Liver (tissue), 9 donors: Measurements from ENCODE around the gene CELSR1. TPM values are rescaled to one million over a fixed set of nuclear protein-coding genes. Genes with fewer than 3 reads are reported as not detected.

Source experiments
- DNase-seq: peaks from one replicate; pipeline ENCODE4 v3.0.0-alpha.2; 2017; ENCODE audit warnings: low spot score
- H3K27ac ChIP-seq, 2 donors: one replicate each; pipeline ENCODE4 v1.7.0; 2013; ENCODE audit warnings: inconsistent platforms in 2 of 2, low read length in 2 of 2, control low read depth in 1 of 2, low read depth in 1 of 2, mild to moderate bottlenecking in 1 of 2
- H3K27me3 ChIP-seq, 4 donors: one replicate each; pipeline versions ENCODE4 v1.6.1 to v1.7.0; 2013; ENCODE audit warnings: low read length in 3 of 4, inconsistent platforms in 1 of 4, mild to moderate bottlenecking in 1 of 4, moderate library complexity in 1 of 4; ENCODE audit not compliant: control insufficient read depth in 4 of 4, insufficient read depth in 4 of 4
- H3K36me3 ChIP-seq, 4 donors: one replicate each; pipeline versions ENCODE4 v1.6.1 to v1.7.0; 2013; ENCODE audit warnings: low read length in 3 of 4, mild to moderate bottlenecking in 3 of 4, low read depth in 1 of 4, moderate library complexity in 1 of 4; ENCODE audit not compliant: control insufficient read depth in 4 of 4, insufficient read depth in 3 of 4
- H3K4me1 ChIP-seq, 4 donors: one replicate each; pipeline versions ENCODE4 v1.6.1 to v1.7.0; 2013; ENCODE audit warnings: low read length in 3 of 4, mild to moderate bottlenecking in 3 of 4, moderate library complexity in 1 of 4; ENCODE audit not compliant: control insufficient read depth in 4 of 4, insufficient read depth in 4 of 4
- H3K4me3 ChIP-seq, 3 donors: one replicate each; pipeline versions ENCODE4 v1.6.1 to v1.7.0; 2013; ENCODE audit warnings: low read length in 3 of 3, control low read depth in 1 of 3, low read depth in 1 of 3, mild to moderate bottlenecking in 1 of 3
- H3K9ac ChIP-seq, 2 donors: one replicate each; pipeline ENCODE4 v1.7.0; 2013; ENCODE audit warnings: low read length in 2 of 2, mild to moderate bottlenecking in 2 of 2, moderate library complexity in 2 of 2, control low read depth in 1 of 2, low read depth in 1 of 2
- H3K9me3 ChIP-seq, 4 donors: one replicate each; pipeline versions ENCODE4 v1.6.1 to v1.7.0; 2013; ENCODE audit warnings: low read length in 3 of 4; ENCODE audit not compliant: control insufficient read depth in 4 of 4
- ATF3 ChIP-seq: IDR thresholded peaks from 2 replicates; pipeline ENCODE4 v1.6.1; 2016; ENCODE audit warnings: antibody characterized with exemption
- EGR1 ChIP-seq, 2 donors: IDR thresholded peaks; 2 replicates each; pipeline ENCODE4 v1.6.1; 2016 to 2018; ENCODE audit warnings: antibody characterized with exemption in 2 of 2, low read depth in 2 of 2
- FOXA1 ChIP-seq: IDR thresholded peaks from 2 replicates; pipeline ENCODE4 v1.6.1; 2016; ENCODE audit warnings: antibody characterized with exemption
- FOXA2 ChIP-seq: IDR thresholded peaks from 2 replicates; pipeline ENCODE4 v1.6.1; 2016; ENCODE audit warnings: antibody characterized with exemption
- GABPA ChIP-seq, 2 donors: IDR thresholded peaks in 1 of 2; conservative IDR thresholded peaks in 1 of 2; 2 replicates each; pipeline ENCODE4 v1.6.1; 2016; ENCODE audit warnings: antibody characterized with exemption in 2 of 2, mild to moderate bottlenecking in 1 of 2, moderate library complexity in 1 of 2
- HNF4A ChIP-seq, 2 donors: conservative IDR thresholded peaks; 2 replicates each; pipeline ENCODE4 v1.6.1; 2016; ENCODE audit warnings: antibody characterized with exemption in 2 of 2, mild to moderate bottlenecking in 2 of 2
- HNF4G ChIP-seq: IDR thresholded peaks from 2 replicates; pipeline ENCODE4 v1.6.1; 2016; ENCODE audit warnings: antibody characterized with exemption
- JUND ChIP-seq, 2 donors: IDR thresholded peaks; 2 replicates each; pipeline ENCODE4 v1.6.1; 2016; ENCODE audit warnings: antibody characterized with exemption in 2 of 2
- MAX ChIP-seq: IDR thresholded peaks from 2 replicates; pipeline ENCODE4 v1.6.1; 2016; ENCODE audit warnings: antibody characterized with exemption
- NR2F2 ChIP-seq: IDR thresholded peaks from 2 replicates; pipeline ENCODE4 v1.6.1; 2016; ENCODE audit warnings: antibody characterized with exemption
- RAD21 ChIP-seq, 2 donors: IDR thresholded peaks; 2 replicates each; pipeline ENCODE4 v1.6.1; 2016; ENCODE audit warnings: antibody characterized with exemption in 2 of 2, mild to moderate bottlenecking in 2 of 2
- RXRA ChIP-seq, 2 donors: IDR thresholded peaks; 2 replicates each; pipeline ENCODE4 v1.6.1; 2017 to 2018; ENCODE audit warnings: antibody characterized with exemption in 2 of 2, mild to moderate bottlenecking in 1 of 2
- SP1 ChIP-seq: IDR thresholded peaks from 2 replicates; pipeline ENCODE4 v1.6.1; 2018; ENCODE audit warnings: antibody characterized with exemption, mild to moderate bottlenecking
- TAF1 ChIP-seq: conservative IDR thresholded peaks from 2 replicates; pipeline ENCODE4 v1.6.1; 2016; ENCODE audit warnings: antibody characterized with exemption, mild to moderate bottlenecking
- YY1 ChIP-seq: IDR thresholded peaks from 2 replicates; pipeline ENCODE4 v1.6.1; 2016; ENCODE audit warnings: antibody characterized with exemption, mild to moderate bottlenecking
- WGBS: extraction: QIAGEN DNeasy Blood & Tissue Kit; methylation state at CpG from one replicate; pipeline ENCODE4 v1.1.7; 2013; 5-methylcytosine and 5-hydroxymethylcytosine counted together
- polyA plus RNA-seq, 2 donors: library from polyadenylated mRNA; stranded (reverse) in 1 of 2; unstranded in 1 of 2; fragments of 200-250 nt in 1 of 2; fragments of >200 nt in 1 of 2; fragmentation: Nextera tagmentation in 1 of 2; extraction: Ambion mirVana in 1 of 2; gene quantifications; one replicate each; pipeline versions ENCODE4 v1.2.1 to v1.2.3, GENCODE V29; 2013 to 2015
- total RNA-seq, 2 donors: library from RNA; depleted of rRNA; stranded (reverse); fragments of >200 nt; gene quantifications; one replicate each; pipeline ENCODE4 v1.2.3, GENCODE V29; 2014
- TF ChIP-seq, protein P1 (sequence below): IDR thresholded peaks from 2 replicates; pipeline ENCODE4 v1.6.1; 2016; ENCODE audit warnings: antibody characterized with exemption, mild to moderate bottlenecking
- TF ChIP-seq, protein P2 (sequence below): fragments of 150-350 bp; IDR thresholded peaks from 2 replicates; pipeline ENCODE4 v1.5.1; 2017; ENCODE audit warnings: improper control_type of control experiment, low read depth, low read length; ENCODE audit not compliant: missing input control
- TF ChIP-seq, protein P3 (sequence below): IDR thresholded peaks from 2 replicates; pipeline ENCODE4 v1.6.1; 2016; ENCODE audit warnings: antibody characterized with exemption
- donor health status: healthy.
- donor health status: healthy.
- donor health status: healthy.
- donor health status: healthy.
- donor health status: healthy.

CELSR1 gene
- total and polyA plus RNA-seq, 4 donors: 0.37 to 1.6 (median 1.3) TPM

- Histone ChIP-seq H3K36me3 (no peaks in the 10 kb centered on the region), H3K9me3 (no peaks in the 10 kb centered on the region), H3K9ac (no peak overlapping the region), H3K4me3 (no peak overlapping the region), H3K27ac (no peak overlapping the region), H3K4me1 (no peaks in the 10 kb centered on the region), H3K27me3 (no peaks in the 10 kb centered on the region)
- DNase-seq: no peak
- no peak for TF ChIP-seq RXRA (IDR thresholded peaks at IDR 0.05)
- no peak for TF ChIP-seq RAD21 (IDR thresholded peaks at IDR 0.05)
- TF ChIP-seq, protein P1, sequence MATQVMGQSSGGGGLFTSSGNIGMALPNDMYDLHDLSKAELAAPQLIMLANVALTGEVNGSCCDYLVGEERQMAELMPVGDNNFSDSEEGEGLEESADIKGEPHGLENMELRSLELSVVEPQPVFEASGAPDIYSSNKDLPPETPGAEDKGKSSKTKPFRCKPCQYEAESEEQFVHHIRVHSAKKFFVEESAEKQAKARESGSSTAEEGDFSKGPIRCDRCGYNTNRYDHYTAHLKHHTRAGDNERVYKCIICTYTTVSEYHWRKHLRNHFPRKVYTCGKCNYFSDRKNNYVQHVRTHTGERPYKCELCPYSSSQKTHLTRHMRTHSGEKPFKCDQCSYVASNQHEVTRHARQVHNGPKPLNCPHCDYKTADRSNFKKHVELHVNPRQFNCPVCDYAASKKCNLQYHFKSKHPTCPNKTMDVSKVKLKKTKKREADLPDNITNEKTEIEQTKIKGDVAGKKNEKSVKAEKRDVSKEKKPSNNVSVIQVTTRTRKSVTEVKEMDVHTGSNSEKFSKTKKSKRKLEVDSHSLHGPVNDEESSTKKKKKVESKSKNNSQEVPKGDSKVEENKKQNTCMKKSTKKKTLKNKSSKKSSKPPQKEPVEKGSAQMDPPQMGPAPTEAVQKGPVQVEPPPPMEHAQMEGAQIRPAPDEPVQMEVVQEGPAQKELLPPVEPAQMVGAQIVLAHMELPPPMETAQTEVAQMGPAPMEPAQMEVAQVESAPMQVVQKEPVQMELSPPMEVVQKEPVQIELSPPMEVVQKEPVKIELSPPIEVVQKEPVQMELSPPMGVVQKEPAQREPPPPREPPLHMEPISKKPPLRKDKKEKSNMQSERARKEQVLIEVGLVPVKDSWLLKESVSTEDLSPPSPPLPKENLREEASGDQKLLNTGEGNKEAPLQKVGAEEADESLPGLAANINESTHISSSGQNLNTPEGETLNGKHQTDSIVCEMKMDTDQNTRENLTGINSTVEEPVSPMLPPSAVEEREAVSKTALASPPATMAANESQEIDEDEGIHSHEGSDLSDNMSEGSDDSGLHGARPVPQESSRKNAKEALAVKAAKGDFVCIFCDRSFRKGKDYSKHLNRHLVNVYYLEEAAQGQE: no peak
- TF ChIP-seq MAX: no peak
- no peak for TF ChIP-seq GABPA (IDR thresholded peaks at IDR 0.05 in 1 of 2, conservative IDR thresholded peaks at IDR 0.05 in 1 of 2)
- no peak for TF ChIP-seq EGR1 (IDR thresholded peaks at IDR 0.05; ENCODE audit: low read depth in 2 of 2)
- no peak for TF ChIP-seq FOXA2
- no peak for TF ChIP-seq YY1
- no peak for TF ChIP-seq HNF4A (conservative IDR thresholded peaks at IDR 0.05)
- no peak for TF ChIP-seq NR2F2
- TF ChIP-seq, protein P2, sequence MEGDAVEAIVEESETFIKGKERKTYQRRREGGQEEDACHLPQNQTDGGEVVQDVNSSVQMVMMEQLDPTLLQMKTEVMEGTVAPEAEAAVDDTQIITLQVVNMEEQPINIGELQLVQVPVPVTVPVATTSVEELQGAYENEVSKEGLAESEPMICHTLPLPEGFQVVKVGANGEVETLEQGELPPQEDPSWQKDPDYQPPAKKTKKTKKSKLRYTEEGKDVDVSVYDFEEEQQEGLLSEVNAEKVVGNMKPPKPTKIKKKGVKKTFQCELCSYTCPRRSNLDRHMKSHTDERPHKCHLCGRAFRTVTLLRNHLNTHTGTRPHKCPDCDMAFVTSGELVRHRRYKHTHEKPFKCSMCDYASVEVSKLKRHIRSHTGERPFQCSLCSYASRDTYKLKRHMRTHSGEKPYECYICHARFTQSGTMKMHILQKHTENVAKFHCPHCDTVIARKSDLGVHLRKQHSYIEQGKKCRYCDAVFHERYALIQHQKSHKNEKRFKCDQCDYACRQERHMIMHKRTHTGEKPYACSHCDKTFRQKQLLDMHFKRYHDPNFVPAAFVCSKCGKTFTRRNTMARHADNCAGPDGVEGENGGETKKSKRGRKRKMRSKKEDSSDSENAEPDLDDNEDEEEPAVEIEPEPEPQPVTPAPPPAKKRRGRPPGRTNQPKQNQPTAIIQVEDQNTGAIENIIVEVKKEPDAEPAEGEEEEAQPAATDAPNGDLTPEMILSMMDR: no peak
- no peak for TF ChIP-seq TAF1
- TF ChIP-seq FOXA1: no peak
- TF ChIP-seq HNF4G: no peak
- TF ChIP-seq SP1: no peak
- TF ChIP-seq JUND (IDR thresholded peaks at IDR 0.05): no peak
- no peak for TF ChIP-seq ATF3
- TF ChIP-seq, protein P3, sequence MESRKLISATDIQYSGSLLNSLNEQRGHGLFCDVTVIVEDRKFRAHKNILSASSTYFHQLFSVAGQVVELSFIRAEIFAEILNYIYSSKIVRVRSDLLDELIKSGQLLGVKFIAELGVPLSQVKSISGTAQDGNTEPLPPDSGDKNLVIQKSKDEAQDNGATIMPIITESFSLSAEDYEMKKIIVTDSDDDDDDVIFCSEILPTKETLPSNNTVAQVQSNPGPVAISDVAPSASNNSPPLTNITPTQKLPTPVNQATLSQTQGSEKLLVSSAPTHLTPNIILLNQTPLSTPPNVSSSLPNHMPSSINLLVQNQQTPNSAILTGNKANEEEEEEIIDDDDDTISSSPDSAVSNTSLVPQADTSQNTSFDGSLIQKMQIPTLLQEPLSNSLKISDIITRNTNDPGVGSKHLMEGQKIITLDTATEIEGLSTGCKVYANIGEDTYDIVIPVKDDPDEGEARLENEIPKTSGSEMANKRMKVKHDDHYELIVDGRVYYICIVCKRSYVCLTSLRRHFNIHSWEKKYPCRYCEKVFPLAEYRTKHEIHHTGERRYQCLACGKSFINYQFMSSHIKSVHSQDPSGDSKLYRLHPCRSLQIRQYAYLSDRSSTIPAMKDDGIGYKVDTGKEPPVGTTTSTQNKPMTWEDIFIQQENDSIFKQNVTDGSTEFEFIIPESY: no peak
- WGBS: 92% methylated on average over 14 of the region's 14 CpGs
Observed at GRCh38 chr22:46442217-46442853, 95.1 kb downstream of the CELSR1 start.
